GM21447 (cell line): ENCODE measurements around the gene HOMER2.
"Not testable (repeated sequence)": the region's sequence is repeated elsewhere in the genome, so short reads cannot be mapped to it uniquely, and the experiment has no call there.

Experiments used
- ATAC-seq: cut with Tn5 transposase; IDR thresholded peaks from one replicate; pipeline ENCODE4 v1.9.1; 2021; ENCODE audit not compliant: unreplicated experiment

HOMER2 gene

DNA sequence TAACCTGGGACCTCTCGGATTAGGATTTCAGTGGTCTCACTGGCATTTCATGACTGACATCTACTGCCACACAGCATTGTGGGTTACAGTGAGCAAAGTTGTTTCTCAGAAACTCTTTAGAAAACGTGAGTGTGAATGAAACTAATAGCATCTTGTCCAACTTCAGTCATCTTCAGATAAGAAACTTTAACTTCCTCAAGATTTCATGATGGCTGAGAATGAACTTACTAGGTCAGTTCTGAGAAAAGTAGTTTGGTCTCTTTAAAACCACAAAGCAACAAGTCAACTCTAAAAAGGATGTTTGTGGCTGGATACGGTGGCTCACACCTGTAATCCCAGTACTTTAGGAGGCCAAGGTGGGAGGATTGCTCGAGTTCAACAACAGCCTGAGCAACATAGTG, 14.2 kb upstream of the HOMER2 start:
- peak; percentile 85 for ATAC-seq

DNA sequence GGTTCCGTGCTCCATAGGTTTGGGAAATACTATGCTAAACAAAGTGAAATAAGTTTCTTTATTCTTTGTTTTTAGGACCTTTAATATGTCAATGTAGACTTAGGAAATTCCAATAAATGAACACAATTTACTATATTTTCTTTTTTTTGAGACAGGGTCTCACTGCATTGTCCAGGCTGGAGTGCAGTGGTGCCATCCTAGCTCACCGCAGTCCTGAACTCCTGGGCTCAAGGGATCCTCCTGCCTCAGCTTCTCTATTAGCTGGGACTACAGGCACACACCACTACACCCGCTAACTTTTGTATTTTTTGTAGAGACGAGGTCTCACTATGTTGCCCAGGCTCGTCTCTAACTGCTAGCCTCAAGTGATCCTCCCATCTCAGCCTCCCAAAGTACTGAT, 12.4 kb upstream of the HOMER2 start:
- no peak for ATAC-seq

DNA sequence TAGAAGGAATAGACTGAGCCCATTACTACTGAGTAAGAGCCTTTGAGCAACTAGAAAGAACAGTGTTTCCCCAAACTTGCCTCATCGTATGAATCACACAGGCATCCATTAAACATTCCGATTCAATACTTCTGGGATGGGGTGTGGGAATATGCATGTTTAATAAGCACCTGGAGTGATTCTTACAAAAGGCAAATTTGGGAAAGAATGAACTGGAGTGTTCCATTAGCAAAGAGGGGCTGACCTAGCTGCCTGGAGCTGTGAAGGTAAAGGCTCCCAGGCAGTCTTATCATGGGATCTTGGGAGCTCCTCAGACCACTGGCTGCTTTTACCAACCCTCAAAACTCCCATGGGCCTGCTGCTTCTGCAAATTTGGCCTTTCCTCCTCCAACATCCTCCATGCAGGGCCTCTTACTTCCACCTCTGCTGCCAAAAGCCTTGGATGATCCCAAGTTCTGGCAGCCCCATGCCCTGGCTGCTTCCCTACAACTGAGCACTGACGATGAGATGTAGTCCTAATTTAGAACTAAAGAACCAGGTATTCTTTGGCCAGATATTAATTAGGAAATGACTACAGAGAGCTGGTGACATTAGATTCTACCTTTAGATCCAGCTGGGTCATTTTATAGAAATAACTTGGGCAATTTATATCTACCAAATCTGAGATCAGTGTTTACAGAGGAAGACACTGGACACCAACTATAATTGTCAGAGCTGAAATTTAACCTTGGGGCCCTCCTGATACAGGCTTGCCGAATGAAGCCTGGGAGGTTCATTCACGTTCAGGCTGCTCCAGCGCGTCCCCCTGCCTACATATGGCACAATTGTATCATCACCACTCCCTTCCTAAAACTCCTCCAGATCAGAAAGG, 11.2 kb upstream of the HOMER2 start:
- no peak for ATAC-seq

DNA sequence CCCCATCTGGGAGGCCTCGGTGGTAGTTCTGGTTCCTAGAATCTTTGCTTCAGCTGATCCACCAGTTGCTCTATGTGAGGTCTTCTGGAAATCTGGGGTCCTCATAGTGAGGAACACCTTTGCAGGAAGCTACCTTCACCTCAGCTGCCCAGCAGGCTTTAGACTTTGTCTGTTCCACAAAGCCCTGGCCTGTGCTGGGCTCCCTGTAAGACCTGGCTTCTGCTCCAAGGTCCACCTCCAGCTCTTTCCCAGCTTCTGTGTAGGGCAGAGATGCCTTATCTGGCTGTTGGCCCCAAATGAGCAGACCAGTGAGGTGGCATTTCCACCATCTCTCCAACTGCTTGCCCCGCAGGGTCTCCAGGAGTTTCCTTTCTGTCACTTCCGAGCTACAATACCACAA, 8.2 kb upstream of the HOMER2 start:
- no peak for ATAC-seq

DNA sequence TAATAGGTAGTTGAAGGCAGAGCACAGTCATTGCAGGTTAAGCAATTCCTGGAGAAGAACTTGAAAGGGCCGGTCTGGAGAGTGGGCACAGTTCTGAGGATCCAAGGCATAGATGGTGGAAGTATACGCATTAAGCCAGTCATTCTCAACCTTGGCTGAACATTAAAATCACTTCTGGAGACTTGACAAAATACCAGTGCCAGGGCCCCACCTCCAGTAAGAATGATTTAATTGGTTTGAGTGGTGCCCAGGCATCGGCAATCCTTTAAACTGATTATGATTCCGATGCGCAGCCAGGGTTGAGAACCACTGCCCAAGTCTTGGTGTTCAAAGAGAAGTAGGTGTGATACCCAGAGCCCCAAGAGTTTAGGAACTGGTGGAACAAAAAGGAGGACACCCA, 6.9 kb upstream of the HOMER2 start:
- no peak for ATAC-seq

DNA sequence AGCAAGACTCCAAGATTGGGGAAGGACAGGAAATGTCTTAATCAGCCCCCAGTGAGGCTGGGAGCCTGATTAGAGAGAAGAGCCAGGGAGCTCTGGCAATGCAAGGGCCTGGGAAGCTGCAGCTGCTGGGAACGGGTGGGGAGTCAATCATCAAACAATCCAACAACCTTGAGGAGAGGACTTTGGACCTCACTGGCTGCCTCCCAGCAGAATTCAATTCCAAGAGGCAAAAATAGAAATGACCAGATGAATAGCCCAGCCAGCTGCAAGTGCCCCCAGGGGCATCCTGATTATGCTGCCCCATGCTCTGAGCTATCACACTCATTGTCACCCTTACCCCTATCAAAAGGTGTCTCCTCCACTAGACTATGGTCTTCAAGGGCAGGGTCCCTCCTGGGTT, 6.1 kb upstream of the HOMER2 start:
- no peak for ATAC-seq

DNA sequence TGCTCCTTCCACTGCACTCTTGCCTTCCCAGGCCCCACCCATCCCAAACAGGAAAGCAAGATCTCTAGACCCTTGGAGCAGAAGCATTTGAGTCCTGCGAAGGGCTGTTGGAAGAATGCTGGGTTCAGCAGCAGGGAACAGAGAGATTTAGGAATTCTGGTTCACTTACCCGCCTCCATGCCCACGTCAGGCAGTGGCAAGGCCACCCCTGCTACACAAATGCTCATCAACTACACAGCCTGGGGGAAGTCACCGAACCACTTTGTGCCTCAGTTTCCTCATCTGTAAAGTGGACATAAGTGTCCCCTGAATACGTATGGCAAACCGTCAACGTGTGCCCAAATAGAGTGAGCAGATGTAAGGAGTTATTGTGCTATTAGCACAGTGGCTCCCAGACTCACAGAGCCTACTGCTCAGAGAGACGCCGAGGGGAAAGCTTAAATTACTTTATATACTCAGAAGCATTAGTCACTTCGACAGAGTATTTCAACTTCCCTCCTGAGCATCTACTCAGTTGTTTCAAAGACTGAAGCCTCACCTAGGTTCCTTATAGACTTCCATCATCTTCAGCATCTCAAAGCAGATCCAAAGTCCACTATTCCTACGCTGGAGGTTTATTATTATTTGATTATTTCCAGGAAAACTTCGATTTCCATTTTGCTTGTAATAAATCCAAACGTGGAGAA, 905 bp downstream of the HOMER2 start:
- no peak for ATAC-seq

DNA sequence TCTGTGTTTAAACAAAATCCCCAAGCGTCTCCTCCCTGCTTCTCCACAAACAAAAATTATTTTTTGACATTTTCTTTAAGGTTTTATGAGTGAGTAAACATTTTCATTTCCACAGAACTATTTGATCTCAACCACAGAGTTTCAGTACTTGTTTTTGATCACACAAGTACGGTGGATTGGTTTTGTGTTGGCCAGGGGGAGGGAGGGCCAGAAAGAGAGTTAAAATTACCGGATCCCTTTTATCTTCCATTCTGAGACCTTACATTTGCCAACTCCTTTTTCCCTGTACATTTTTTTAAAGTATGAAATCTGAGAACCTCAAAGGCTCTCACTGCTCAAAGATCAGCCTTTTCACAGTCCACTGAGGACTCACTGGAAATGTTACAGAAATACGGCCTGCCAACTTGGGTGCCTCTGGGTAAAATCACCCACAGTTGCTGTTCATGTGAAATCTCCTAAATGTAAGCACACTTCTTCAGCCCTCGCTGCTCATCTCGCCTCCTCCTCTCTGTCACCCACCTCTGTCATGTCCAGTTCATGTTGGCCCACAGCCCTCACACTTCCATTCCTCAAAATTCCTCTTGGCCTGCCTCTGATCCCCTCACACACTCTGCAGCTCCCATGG, 1.7 kb downstream of the HOMER2 start:
- ATAC-seq: peak; percentile 80

DNA sequence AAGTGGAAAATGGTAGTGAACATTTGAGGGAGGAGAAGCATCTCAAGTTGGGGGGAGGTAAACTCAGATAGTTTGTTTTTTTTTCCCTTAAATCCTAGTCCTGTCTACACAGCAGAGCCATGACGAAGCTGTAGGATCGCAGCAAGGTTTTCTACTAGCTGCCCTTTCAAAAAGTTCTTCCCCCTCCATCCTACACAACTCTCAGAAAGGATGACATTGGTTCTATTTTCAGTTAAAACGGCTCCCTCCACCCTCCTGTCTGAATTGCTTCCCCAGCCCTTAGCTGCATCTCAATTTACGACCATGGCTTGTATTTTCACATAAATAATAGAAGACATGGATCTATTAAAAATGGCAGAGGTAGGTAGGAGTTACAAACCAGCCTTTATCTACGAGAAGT, 2.2 kb downstream of the HOMER2 start:
- no peak for ATAC-seq

DNA sequence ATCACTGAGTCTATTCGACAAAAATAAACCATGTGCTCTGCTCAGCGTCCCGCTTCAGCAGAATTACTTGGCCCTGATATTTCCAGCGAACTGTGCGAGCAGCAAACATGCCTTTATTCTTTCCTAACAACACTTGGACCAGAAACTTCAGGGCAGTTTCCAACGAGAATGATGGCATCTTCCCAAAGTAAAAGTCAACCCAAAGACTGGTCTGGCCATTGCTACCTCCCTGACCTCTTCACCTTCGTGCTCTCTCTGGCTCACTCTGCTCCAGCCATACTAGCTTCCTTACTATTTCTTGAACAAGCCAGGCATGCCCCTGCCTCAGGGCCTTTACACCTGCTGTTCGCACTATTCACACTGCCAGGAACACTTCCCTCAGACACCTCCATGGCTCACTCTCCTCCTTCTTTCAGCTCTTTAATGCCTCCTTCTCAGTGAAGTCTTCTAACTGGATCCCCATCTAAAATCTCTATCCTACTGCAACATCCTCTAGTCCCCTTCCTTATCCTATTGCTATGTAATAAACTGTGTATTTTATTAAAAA, 6.3 kb downstream of the HOMER2 start:
- ATAC-seq: no peak

DNA sequence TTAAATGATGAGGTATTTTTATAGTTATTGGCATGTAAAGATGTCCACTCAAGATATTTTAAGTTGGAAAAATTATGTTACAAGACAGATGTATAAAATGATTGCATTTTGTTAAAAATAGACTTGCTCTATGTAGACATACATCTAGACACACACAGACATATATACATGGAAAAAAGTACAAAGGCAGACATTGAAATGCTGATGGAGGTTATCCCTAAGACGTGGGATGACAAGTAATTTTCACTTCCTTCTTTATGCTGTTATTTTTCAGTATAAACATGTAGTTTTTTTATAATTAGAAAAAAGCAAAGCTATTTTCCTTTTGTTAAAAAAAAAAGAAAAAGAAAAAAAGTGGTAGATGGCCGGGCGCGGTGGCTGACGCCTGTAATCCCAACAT, 7.2 kb downstream of the HOMER2 start:
- no peak for ATAC-seq

DNA sequence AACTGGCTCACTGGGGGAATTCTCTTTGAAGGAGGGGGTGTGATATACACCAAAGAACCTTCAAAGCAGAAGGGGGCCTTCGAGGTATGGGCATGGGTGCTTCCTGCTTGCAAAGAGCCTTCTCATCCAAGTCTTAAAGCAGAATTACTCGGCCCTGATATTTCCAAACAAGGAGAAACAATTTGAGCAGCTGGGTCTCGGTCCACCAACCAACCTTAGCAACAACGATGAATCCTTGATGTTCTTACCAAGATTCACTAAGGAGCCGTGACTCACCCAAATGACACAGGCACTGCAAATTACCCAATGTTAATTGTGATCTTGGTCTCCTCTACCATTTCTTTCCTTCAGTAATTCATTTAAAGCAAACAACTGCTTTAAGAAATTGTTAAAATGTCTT, 7.7 kb downstream of the HOMER2 start:
- ATAC-seq: no peak

DNA sequence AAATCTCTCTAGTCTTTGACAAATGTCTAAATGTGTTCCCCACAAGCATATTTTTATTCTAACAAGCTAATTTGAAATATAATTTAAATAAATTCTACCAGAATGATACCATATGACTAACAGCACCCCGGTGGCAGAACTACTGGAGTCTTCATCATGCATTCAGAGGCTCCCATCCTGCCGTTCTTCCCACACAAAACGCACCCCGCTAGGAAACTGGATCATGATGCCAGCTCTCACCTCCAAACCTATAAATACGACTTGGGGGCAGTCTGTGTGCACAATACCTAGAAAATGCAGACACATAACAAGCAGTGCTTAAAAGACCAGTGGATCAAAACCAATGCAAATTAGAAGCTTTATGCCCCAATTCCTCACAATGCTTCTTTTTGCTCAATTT, 8.5 kb downstream of the HOMER2 start:
- no peak for ATAC-seq

DNA sequence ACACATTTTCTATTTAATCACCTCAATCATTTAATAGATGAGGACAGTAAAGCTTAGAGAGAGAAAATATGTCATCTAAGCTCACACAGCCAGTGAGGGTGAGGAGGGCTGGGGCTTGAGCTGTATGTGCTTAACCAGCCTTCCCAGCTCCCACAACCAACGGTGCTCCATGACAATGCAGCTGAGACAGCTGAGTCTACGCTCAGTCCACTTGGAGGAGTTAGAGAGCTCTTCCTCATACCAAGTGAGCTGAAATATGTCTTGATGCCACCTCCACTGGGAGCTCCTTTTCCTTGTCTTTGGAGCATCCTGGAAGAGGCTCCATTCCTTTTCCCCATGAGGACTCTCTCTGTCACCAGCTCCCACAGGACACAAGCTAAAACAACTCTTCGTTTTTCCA, 9.3 kb downstream of the HOMER2 start:
- no peak for ATAC-seq

DNA sequence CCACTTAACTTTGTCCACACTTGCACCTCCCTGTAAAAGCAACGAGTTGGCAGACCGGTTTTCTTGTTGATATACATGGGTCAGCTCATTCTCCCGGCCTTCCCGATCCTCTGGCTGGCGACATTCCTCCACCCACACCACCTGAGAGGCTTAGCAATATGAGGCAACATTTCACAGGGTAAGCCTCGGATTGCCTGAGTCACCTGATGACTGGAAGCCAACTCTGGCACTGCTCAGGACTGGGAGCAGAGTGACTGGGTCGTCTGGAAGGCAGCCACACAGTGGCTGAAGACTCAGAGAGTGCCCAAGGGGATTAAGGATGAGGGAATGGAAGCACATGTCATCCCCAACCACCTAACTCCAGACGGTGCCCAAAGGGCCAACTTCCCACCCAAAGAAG, 9.8 kb downstream of the HOMER2 start:
- ATAC-seq: no peak

DNA sequence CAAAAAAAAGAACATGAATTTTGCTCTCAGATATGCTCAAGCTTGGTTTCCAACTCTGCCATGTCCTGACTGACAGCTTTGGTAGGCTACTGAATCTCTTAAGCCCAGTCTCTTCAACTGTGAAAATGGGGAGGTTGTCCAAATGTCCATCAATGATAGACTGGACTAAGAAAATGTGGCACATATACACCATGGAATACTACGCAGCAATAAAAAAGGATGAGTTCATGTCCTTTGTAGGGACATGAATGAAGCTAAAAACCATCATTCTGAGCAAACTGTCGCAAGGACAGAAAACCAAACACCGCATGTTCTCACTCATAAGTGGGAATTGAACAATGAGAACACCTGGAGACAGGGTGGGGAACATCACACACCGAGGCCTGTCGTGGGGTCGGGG, 12.8 kb downstream of the HOMER2 start:
- ATAC-seq: not testable (repeated sequence)

DNA sequence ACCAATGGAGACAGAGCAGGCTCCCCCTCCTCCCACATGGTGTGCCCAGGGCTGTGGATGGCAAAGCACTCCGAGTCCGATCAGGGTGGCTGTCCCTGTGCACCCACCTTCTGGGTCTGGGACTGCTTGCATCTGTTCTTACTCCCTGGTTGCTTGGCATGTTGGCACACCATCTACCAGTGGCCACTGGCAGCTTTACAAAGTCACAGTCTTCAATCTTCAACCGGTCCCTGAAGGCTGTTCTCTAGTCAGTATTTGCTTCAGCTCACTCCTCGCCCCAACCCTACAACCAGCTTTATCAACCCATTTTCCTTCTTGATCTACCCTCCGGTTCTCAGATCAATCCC, 14.8 kb downstream of the HOMER2 start:
- ATAC-seq: no peak

DNA sequence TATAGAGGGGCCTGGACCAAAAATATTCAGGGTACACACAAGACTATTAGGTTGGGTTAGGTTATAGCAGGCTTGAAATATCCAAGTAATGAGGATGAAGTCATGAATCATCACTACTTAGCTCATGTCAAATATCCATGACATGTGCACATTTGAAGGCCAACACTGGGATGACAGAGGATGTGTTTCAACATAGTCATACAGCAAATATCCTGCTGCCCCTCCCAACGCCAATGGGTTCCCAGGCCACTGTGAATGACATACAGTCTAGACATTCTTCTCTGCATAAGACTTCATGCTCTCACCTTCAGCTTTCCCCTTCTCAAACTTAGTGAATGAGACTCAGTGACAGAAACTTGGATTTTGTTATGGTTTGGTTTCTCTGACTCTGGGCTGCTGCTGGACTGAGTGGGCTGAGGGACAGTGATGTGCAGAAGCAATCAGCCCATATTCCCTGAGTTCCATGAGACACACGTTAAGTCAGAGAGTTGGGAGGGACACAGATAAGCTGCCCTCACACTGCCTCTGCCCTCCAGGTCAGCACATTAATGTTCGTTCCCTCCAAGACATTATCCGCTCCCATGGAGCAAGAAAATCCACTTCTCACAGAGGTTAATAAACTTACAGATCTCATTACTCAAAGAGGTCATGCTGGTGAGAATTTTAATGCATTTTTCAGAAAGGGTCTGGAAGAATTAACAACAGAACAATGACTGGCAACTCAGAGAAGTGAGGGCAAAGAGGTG, 15.4 kb downstream of the HOMER2 start:
- ATAC-seq: no peak

DNA sequence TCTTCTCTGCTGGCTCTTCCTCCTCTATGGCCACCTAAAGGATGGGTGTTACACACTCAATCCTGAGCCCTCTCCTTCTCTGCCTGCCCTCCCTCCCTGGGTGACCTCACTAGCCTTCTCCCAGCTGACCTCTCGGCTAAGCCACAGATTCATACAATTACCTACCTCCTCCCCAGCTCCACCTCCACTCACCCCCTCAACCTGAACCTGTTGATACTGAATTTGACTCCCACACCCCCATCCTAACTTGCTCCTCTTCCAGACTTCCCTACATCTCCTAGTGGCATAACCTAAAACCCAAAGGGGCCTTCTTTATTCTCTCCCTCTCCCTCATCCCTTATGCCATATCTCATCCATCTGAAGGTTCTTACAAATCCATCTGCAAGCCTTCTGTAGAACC, 17.1 kb downstream of the HOMER2 start:
- no peak for ATAC-seq

DNA sequence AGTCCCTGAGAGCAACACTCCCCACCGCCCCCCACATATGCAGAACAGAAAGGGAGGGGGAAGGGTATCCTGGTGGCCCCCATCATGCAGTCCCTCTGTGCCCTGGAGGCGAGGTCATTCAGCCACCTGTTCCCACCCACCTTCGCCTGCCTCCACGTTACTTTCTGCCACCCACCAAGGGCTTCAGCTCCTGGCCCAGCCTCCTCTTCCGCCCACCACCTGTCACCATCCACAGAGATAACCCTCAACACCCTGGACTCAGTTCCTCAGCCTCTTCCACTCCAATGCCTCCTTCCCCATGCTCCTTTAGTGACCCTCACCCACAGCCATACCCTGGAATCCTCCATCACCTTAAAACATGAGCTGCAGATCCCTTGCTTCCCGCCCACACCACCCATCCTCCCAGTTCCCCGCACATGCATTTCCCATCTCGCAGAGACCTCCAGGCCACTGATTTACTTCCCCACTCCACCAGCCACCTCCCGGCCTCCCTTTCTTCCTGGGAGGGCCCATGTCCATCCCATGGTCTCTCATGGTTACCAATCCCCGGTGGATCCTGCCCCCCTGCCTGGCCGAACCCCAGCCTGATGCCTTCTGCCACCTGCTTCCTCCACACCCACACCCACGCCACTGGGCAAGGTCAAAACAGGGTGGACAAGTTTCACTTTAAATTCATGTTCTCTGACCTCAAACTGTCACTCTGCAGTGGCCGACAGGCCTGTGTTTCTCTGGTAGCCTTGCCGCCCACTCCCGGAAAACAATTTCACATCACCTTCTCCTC, 18.2 kb downstream of the HOMER2 start:
- no peak for ATAC-seq

DNA sequence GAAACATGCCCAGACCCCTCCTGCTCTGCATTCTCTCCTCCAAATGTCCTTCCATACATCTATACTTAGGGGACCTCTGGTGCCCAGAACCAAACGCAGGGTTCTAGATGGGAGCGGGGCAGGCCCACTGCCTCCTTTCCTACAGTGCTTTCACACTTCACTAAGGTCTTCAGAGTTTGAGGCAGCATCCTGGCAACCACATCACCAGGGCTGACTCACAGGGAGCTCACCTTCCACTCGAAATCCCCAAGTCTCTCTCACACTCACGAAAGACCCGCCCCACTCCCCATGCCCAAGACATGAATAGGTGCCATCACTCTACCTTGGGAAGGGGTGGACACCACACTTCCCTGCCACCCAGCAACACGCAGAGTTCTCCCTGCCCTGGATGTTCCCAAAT, 18.9 kb downstream of the HOMER2 start:
- no peak for ATAC-seq
